Renal pelvis (tissue), 4 donors: Measurements from ENCODE around the gene LARP4B. TPM values are rescaled to one million over a fixed set of nuclear protein-coding genes. Genes with fewer than 3 reads are reported as not detected.
"Not testable (repeated sequence)": the region's sequence is repeated elsewhere in the genome, so short reads cannot be mapped to it uniquely, and the experiment has no call there.

Experiments
- DNase-seq: peaks from one replicate; pipeline ENCODE4 v3.0.0-alpha.2; 2013
- polyA plus RNA-seq, 3 donors: library from polyadenylated mRNA; unstranded; fragments of 120-200 nt; gene quantifications; one replicate each; pipeline ENCODE4 v1.2.1, GENCODE V29; 2013; ENCODE audit not compliant: insufficient read length in 3 of 3

Gene LARP4B
- polyA plus RNA-seq, 3 donors, result 41.9 to 56.3 (median 52.6) TPM

- DNase-seq, result no peak
These were observed 157.8 kb downstream of the LARP4B start for GRCh38 chr10:773562-774161.

- no peak for DNase-seq
These were observed 159.3 kb downstream of the LARP4B start for GRCh38 chr10:772227-772637.

GRCh38 chr10:771647-772046, 159.9 kb downstream of the LARP4B start:
- no peak for DNase-seq

- no peak for DNase-seq
These were observed 160.5 kb downstream of the LARP4B start for GRCh38 chr10:770975-771374.

- not testable (repeated sequence) for DNase-seq
These were observed 161.3 kb downstream of the LARP4B start for GRCh38 chr10:770048-770712.

GRCh38 chr10:767794-768193, 163.7 kb downstream of the LARP4B start:
- DNase-seq, result no peak

GRCh38 chr10:767211-767610, 164.3 kb downstream of the LARP4B start:
- DNase-seq, result no peak

GRCh38 chr10:761376-761775, 170.1 kb downstream of the LARP4B start:
- no peak for DNase-seq

GRCh38 chr10:760622-761021, 170.9 kb downstream of the LARP4B start:
- DNase-seq, result no peak

GRCh38 chr10:759898-760477, 171.5 kb downstream of the LARP4B start:
- DNase-seq, result no peak

Other genes starting within 250 kb of the LARP4B start
- 10 to 100 TPM; 19.1 to 24.8 (median 23.2) TPM for gene DIP2C, start 242.0 kb downstream of the LARP4B start, polyA plus RNA-seq
- 10 to 100 TPM; 59.2 to 68.4 (median 62.2) TPM for gene GTPBP4, start 56.7 kb upstream of the LARP4B start, polyA plus RNA-seq
- under 1 TPM in 1 of 3 donors, not detected in 2; 0.17 TPM for gene IDI2, start 94.2 kb upstream of the LARP4B start, polyA plus RNA-seq
- 10 to 100 TPM; 61.1 to 70.5 (median 64.0) TPM for gene IDI1, start 117.4 kb upstream of the LARP4B start, polyA plus RNA-seq
- gene WDR37, start 124.7 kb upstream of the LARP4B start, polyA plus RNA-seq, result 10 to 100 TPM; 16.1 to 20.3 (median 19.6) TPM